HepG2 (cell line): ENCODE data around the gene ALOXE3. TPM values are rescaled to one million over a fixed set of nuclear protein-coding genes. Genes with fewer than 3 reads are reported as not detected.

ENCODE experiments used
- ATAC-seq: fragments of 200-7000 bp; cut with Tn5 transposase; 3 replicates; pipeline ENCODE4 v1.9.1; 2020; ENCODE audit warnings: mild to moderate bottlenecking, moderate library complexity
- BruUV-seq: library from RNA; stranded (reverse); fragments of 400-500 nt; replicated peaks from 2 replicates; lab custom pipeline; 2021; lab: Mats Ljungman, UMichigan
- CTCF ChIA-PET: fragments of 300-600 bp; formaldehyde crosslinking; extraction: SDS; loops from one replicate; lab custom pipeline; 2021; ENCODE audit warnings: low total read pairs, inconsistent platforms, low intra/inter-chr PET ratio; lab: Yijun Ruan, JAX
- POLR2A ChIA-PET: fragments of 350-600 bp; sonication (Branson Sonifier 250); formaldehyde crosslinking; loops from one replicate; lab custom pipeline; 2020; ENCODE audit warnings: antibody characterized with exemption, inconsistent platforms; lab: Yijun Ruan, JAX
- DNase-seq: peaks from one replicate; pipeline ENCODE4 v3.0.0-alpha.2; 2015; ENCODE audit warnings: low spot score
- FAIRE-seq: peaks from 3 replicates; lab custom pipeline; 2011; peaks lifted over from hg19 to GRCh38; lab: Jason Lieb, UNC
- H2AFZ ChIP-seq: one replicate; pipeline ENCODE4 v1.6.1; 2011; ENCODE audit warnings: low read length, inconsistent platforms
- H3K27ac ChIP-seq: fragments of 300-600 bp; 3 replicates; pipeline ENCODE4 v1.8.0; 2011; ENCODE audit warnings: mixed run types, mild to moderate bottlenecking, mixed read lengths, low read length, inconsistent platforms; ENCODE audit not compliant: insufficient read depth; ENCODE audit errors: extremely low read length
- H3K27me3 ChIP-seq, 2 experiments: fragments of 200-600 bp in 1 of 2; 2 replicates in 1 of 2; 3 replicates in 1 of 2; pipeline versions ENCODE4 v1.6.0 to v1.8.0; 2011; ENCODE audit warnings: low read length in 2 of 2, mild to moderate bottlenecking in 2 of 2, moderate library complexity in 2 of 2, inconsistent platforms in 1 of 2; ENCODE audit not compliant: insufficient read depth in 2 of 2, control insufficient read depth in 1 of 2
- H3K36me3 ChIP-seq, 2 experiments: fragments of 200-600 bp in 1 of 2; replicated peaks in 1 of 2; 2 replicates in 1 of 2; 3 replicates in 1 of 2; pipeline versions ENCODE4 v1.5.1 to v1.8.0; 2011; ENCODE audit warnings: low read length in 2 of 2, inconsistent platforms in 1 of 2; ENCODE audit not compliant: insufficient read depth in 2 of 2, control insufficient read depth in 1 of 2
- H3K4me1 ChIP-seq: 2 replicates; pipeline ENCODE4 v1.5.1; 2012; ENCODE audit warnings: low read length, inconsistent platforms; ENCODE audit not compliant: insufficient read depth
- H3K4me2 ChIP-seq: 2 replicates; pipeline ENCODE4 v1.6.0; 2011; ENCODE audit warnings: low read depth, low read length, inconsistent platforms
- H3K4me3 ChIP-seq, 3 experiments: fragments of 200-600 bp in 1 of 3; sonication (generic), shearing (Covaris generic) in 1 of 3; replicated peaks in 1 of 3; 2 replicates each; pipeline ENCODE4 v1.5.1; 2011 to 2016; ENCODE audit warnings: low read length in 3 of 3, inconsistent platforms in 2 of 3, low read depth in 2 of 3, mild to moderate bottlenecking in 2 of 3, control low read depth in 1 of 3, mixed read lengths in 1 of 3; ENCODE audit not compliant: insufficient read depth in 1 of 3
- H3K79me2 ChIP-seq: one replicate; pipeline ENCODE4 v1.6.1; 2011; ENCODE audit warnings: low read length, inconsistent platforms; ENCODE audit not compliant: insufficient read depth
- H3K9ac ChIP-seq: 2 replicates; pipeline ENCODE4 v1.6.0; 2011; ENCODE audit warnings: mild to moderate bottlenecking, low read depth, low read length, inconsistent platforms; ENCODE audit not compliant: insufficient read depth
- H3K9me3 ChIP-seq: 2 replicates; pipeline ENCODE4 v1.5.1; 2012; ENCODE audit warnings: mild to moderate bottlenecking, low read length
- H4K20me1 ChIP-seq: 2 replicates; pipeline ENCODE4 v1.6.0; 2011; ENCODE audit warnings: inconsistent platforms, mild to moderate bottlenecking, low read length, moderate library complexity; ENCODE audit not compliant: insufficient read depth
- CCDC6 ChIP-seq: sonication (generic); formaldehyde crosslinking; IDR thresholded peaks from 2 replicates; pipeline ENCODE4 v1.8.1; 2022; ENCODE audit warnings: mild to moderate bottlenecking, missing genetic modification reagents, moderate library complexity
- NBN ChIP-seq: fragments of 450-650 bp; conservative IDR thresholded peaks from 2 replicates; pipeline ENCODE4 v1.6.1; 2017
- NFE2 ChIP-seq: sonication (generic); formaldehyde crosslinking; IDR thresholded peaks from 2 replicates; pipeline ENCODE4 v1.4.0; 2020; ENCODE audit warnings: missing genetic modification reagents
- RBAK ChIP-seq: sonication (generic); formaldehyde crosslinking; IDR thresholded peaks from 2 replicates; pipeline ENCODE4 v1.5.1; 2020; ENCODE audit warnings: mild to moderate bottlenecking, missing genetic modification reagents
- RBM22 ChIP-seq: fragments of 200-400 bp; formaldehyde crosslinking; optimal IDR thresholded peaks from 2 replicates; pipeline ENCODE3; 2017; ENCODE audit warnings: mild to moderate bottlenecking, low read length, moderate library complexity
- RNF2 ChIP-seq: fragments of 450-650 bp; conservative IDR thresholded peaks from 2 replicates; pipeline ENCODE4 v1.6.1; 2016; ENCODE audit warnings: low read depth
- SKI ChIP-seq: fragments of 450-650 bp; IDR thresholded peaks from one replicate; pipeline ENCODE4 v1.6.1; 2018; ENCODE audit warnings: mild to moderate bottlenecking; ENCODE audit not compliant: partially characterized antibody
- SP140L ChIP-seq: sonication (generic); formaldehyde crosslinking; IDR thresholded peaks from 2 replicates; pipeline ENCODE4 v1.4.0; 2020; ENCODE audit warnings: missing genetic modification reagents, borderline replicate concordance
- TBL1XR1 ChIP-seq: fragments of 150-350 bp; IDR thresholded peaks from 2 replicates; pipeline ENCODE4 v1.6.1; 2014; ENCODE audit warnings: borderline replicate concordance, low read length; ENCODE audit not compliant: partially characterized antibody
- U2AF1 ChIP-seq: fragments of 200-400 bp; formaldehyde crosslinking; optimal IDR thresholded peaks from 2 replicates; pipeline ENCODE3; 2017; ENCODE audit warnings: mild to moderate bottlenecking, low read depth, low read length
- XRCC5 ChIP-seq: fragments of 200-400 bp; formaldehyde crosslinking; optimal IDR thresholded peaks from 2 replicates; pipeline ENCODE3; 2017; ENCODE audit warnings: mild to moderate bottlenecking, low read length
- ZEB1 ChIP-seq: IDR thresholded peaks from 2 replicates; pipeline ENCODE4 v1.6.1; 2012; ENCODE audit warnings: mild to moderate bottlenecking, low read depth, inconsistent platforms; ENCODE audit not compliant: insufficient replicate concordance
- ZNF432 ChIP-seq: sonication (generic); formaldehyde crosslinking; IDR thresholded peaks from 2 replicates; pipeline ENCODE4 v1.5.0; 2020; ENCODE audit warnings: missing genetic modification reagents, mild to moderate bottlenecking, borderline replicate concordance
- ZNF709 ChIP-seq: sonication (generic); formaldehyde crosslinking; IDR thresholded peaks from 2 replicates; pipeline ENCODE4 v1.5.0; 2020; ENCODE audit warnings: mild to moderate bottlenecking, missing genetic modification reagents
- ZNF790 ChIP-seq: sonication (generic); formaldehyde crosslinking; IDR thresholded peaks from 2 replicates; pipeline ENCODE4 v1.8.0; 2022; ENCODE audit warnings: missing genetic modification reagents, mild to moderate bottlenecking, borderline replicate concordance
- ZSCAN31 ChIP-seq: sonication (generic); formaldehyde crosslinking; IDR thresholded peaks from 2 replicates; pipeline ENCODE4 v1.5.0; 2020; ENCODE audit warnings: low read depth, mild to moderate bottlenecking, missing genetic modification reagents
- WGBS: methylation state at CpG from one replicate; pipeline ENCODE4 v1.1.6; 2017; ENCODE audit warnings: low lambda C conversion rate; 5-methylcytosine and 5-hydroxymethylcytosine counted together
- in situ Hi-C: cut with HindIII; loops from 2 replicates; pipeline ENCODE4 v1.10.0; 2017; ENCODE audit warnings: low pct_unique_long_range_greater_than_20kb; ENCODE audit not compliant: extremely low pct_ligation_motif_present
- intact Hi-C: fragments of 100-400 bp; cut with micrococcal nuclease; formaldehyde crosslinking; loops from one replicate; pipeline ENCODE4 v1.10.0; 2022; ENCODE audit not compliant: unreplicated experiment
- polyA plus RNA-seq, 8 experiments: library from polyadenylated mRNA; depleted of rRNA in 3 of 8; stranded (reverse) in 7 of 8; unstranded in 1 of 8; fragments of >200 nt; fragmentation: Illumina TruSeq in 4 of 8; extraction: Trizol in 4 of 8; gene quantifications; 2 replicates each; pipeline versions ENCODE4 v1.2.1 to v1.2.3, GENCODE V29; 2011 to 2016; ENCODE audit warnings: low read depth in 4 of 8, missing spikeins in 1 of 8, mixed read lengths in 1 of 8; ENCODE audit not compliant: insufficient read depth in 1 of 8
- total RNA-seq, 5 experiments: library from RNA; depleted of rRNA; stranded (reverse); fragments of >200 nt; fragmentation: Illumina TruSeq; extraction: Trizol; gene quantifications; 2 replicates each; pipeline ENCODE4 v1.2.3, GENCODE V29; 2016; ENCODE audit warnings: low read depth in 1 of 5
- TF ChIP-seq, protein P1 (sequence below): sonication (generic); formaldehyde crosslinking; IDR thresholded peaks from 2 replicates; pipeline ENCODE4 v1.4.0; 2020; ENCODE audit warnings: missing genetic modification reagents, mild to moderate bottlenecking, borderline replicate concordance

Gene ALOXE3
- total and polyA plus RNA-seq, 2 of the 13 experiments (the other 11 are each of a cell fraction or from before 2014, with no cell fraction given): 0.07 TPM; not detected in 1

- peak; percentile 84 for TF ChIP-seq ZEB1
- no peak for TF ChIP-seq NFE2 (CRISPR knock-in tag)
- TF ChIP-seq XRCC5: peak; percentile 65
- TF ChIP-seq NBN: no peak
- TF ChIP-seq, protein P1, sequence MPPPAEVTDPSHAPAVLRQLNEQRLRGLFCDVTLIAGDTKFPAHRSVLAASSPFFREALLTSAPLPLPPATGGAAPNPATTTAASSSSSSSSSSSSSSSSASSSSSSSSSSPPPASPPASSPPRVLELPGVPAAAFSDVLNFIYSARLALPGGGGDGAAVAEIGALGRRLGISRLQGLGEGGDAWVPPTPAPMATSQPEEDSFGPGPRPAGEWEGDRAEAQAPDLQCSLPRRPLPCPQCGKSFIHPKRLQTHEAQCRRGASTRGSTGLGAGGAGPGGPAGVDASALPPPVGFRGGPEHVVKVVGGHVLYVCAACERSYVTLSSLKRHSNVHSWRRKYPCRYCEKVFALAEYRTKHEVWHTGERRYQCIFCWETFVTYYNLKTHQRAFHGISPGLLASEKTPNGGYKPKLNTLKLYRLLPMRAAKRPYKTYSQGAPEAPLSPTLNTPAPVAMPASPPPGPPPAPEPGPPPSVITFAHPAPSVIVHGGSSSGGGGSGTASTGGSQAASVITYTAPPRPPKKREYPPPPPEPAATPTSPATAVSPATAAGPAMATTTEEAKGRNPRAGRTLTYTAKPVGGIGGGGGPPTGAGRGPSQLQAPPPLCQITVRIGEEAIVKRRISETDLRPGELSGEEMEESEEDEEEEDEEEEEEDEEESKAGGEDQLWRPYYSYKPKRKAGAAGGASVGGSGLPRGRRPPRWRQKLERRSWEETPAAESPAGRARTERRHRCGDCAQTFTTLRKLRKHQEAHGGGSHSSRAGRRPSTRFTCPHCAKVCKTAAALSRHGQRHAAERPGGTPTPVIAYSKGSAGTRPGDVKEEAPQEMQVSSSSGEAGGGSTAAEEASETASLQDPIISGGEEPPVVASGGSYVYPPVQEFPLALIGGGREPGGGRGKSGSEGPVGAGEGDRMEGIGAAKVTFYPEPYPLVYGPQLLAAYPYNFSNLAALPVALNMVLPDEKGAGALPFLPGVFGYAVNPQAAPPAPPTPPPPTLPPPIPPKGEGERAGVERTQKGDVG (CRISPR knock-in tag): no peak
- TF ChIP-seq SKI: no peak
- TF ChIP-seq RNF2: no peak
Measured at GRCh38 chr17:8109661-8110455, 8.5 kb downstream of the ALOXE3 start (continued).

DNA sequence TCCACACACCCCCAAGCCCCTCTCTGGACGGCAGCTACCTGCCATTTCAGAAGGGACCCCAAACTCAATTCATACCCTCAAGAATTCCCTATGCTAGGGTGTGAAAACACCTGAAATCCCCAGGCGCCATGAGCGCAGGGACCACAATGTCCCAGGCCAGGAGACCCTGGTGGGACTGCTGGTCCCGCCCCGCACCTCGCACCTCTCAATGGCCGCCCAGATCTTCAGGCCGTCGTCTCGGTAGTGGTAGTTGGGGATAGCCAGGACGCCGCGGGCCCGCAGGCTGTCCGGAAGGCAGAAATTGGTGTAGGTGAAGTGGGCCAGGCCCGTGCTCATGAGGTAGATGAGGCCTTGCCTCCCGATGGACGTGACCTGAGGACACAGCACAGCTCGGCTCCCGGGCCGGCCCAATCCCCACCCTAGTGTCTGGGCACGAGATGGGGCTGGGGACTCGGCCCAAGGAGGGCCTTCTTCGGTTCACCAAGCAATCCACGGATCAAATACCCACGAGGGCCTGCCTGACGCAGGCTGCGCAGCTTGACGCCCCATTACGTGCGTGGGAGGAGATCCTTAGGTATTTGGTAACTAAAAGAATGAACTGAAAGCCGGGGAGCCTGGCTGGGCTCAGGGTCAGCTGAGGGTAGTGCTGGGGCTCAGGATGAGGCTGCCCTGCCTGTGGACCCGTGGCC is 9.2 kb downstream of the ALOXE3 start:
- H3K4me2 ChIP-seq: no peak overlapping the region
- H3K4me1 ChIP-seq: no peaks in the 10 kb centered on the region
- no peak overlapping the region for H3K27ac ChIP-seq
- ATAC-seq (no peak; the same call in 2 of the 3 replicates), DNase-seq (no peak), FAIRE-seq (no peak)
- TF ChIP-seq ZNF709 (CRISPR knock-in tag) (no peak), ZNF432 (CRISPR knock-in tag) (no peak), RBAK (CRISPR knock-in tag) (no peak), TBL1XR1 (no peak), CCDC6 (CRISPR knock-in tag) (no peak), ZSCAN31 (CRISPR knock-in tag) (no peak), U2AF1 (no peak), SP140L (no peak), RBM22 (no peak), ZNF790 (no peak)
- 65% methylated on average over 21 of the region's 33 CpGs for WGBS
- intact Hi-C loops: no loop called here
- in situ Hi-C loops: no loop called here
- H3K4me3 ChIP-seq: no peak overlapping the region
- H3K9ac ChIP-seq: no peak overlapping the region
- no peaks in the 10 kb centered on the region for H4K20me1 ChIP-seq
- H3K79me2 ChIP-seq: no peaks in the 10 kb centered on the region
- no TSS peak for BruUV-seq
- ChIA-PET POLR2A (interaction anchor here (0.9 kb wide), 1 partner anchor 64 kb away, joined by 3 read pairs; no protein-coding TSS in a partner anchor), CTCF (interaction anchor here (1.8 to 2.5 kb wide), 2 partner anchors 15 to 49 kb away, joined by 11 to 14 read pairs; no protein-coding TSS in a partner anchor)
- H2AFZ ChIP-seq: no peak overlapping the region
- H3K36me3 ChIP-seq: no peaks in the 10 kb centered on the region
- H3K9me3 ChIP-seq: no peaks in the 10 kb centered on the region
- H3K27me3 ChIP-seq: peaks cover 11 to 62% of the 10 kb centered on the region in 2 experiments; a peak in 4 of 5 replicates
